IPS-18c (cell line): ENCODE data around the gene NPFFR2.
"Not testable (repeated sequence)": the region's sequence is repeated elsewhere in the genome, so short reads cannot be mapped to it uniquely, and the experiment has no call there.

Source experiments
- H3K4me3 ChIP-seq: 2 replicates; pipeline ENCODE4 v1.7.0; 2013; ENCODE audit warnings: low read depth, mild to moderate bottlenecking, low read length, moderate library complexity; ENCODE audit not compliant: insufficient read depth
- H3K9me3 ChIP-seq: one replicate; pipeline ENCODE4 v1.6.1; 2013; ENCODE audit warnings: mild to moderate bottlenecking, low read length, moderate library complexity; ENCODE audit not compliant: control insufficient read depth, insufficient read depth

NPFFR2 gene

GRCh38 chr4:72107456-72107855, 75.7 kb downstream of the NPFFR2 start:
- Histone ChIP-seq H3K9me3 (no peaks in the 10 kb centered on the region), H3K4me3 (no peak overlapping the region)

- Histone ChIP-seq H3K4me3 (no peak overlapping the region), H3K9me3 (no peaks in the 10 kb centered on the region)
Observed at GRCh38 chr4:72109364-72109763, 77.6 kb downstream of the NPFFR2 start.

GRCh38 chr4:72109959-72110497, 78.2 kb downstream of the NPFFR2 start:
- no peaks in the 10 kb centered on the region for H3K9me3 ChIP-seq
- H3K4me3 ChIP-seq = no peak overlapping the region

- no peaks in the 10 kb centered on the region for H3K9me3 ChIP-seq
- H3K4me3 ChIP-seq = no peak overlapping the region
Observed at GRCh38 chr4:72110886-72111285, 79.1 kb downstream of the NPFFR2 start.

- Histone ChIP-seq H3K4me3 (no peak overlapping the region), H3K9me3 (no peaks in the 10 kb centered on the region)
Observed at GRCh38 chr4:72111863-72112262, 80.1 kb downstream of the NPFFR2 start.

- Histone ChIP-seq H3K9me3 (no peaks in the 10 kb centered on the region), H3K4me3 (no peak overlapping the region)
Observed at GRCh38 chr4:72112514-72113156, 80.8 kb downstream of the NPFFR2 start.

GRCh38 chr4:72118017-72118416, 86.2 kb downstream of the NPFFR2 start:
- H3K9me3 ChIP-seq = no peaks in the 10 kb centered on the region
- H3K4me3 ChIP-seq = no peak overlapping the region

- H3K9me3 ChIP-seq = no peaks in the 10 kb centered on the region
- H3K4me3 ChIP-seq = no peak overlapping the region
Observed at GRCh38 chr4:72119946-72120345, 88.1 kb downstream of the NPFFR2 start.

GRCh38 chr4:72128741-72129140, 96.9 kb downstream of the NPFFR2 start:
- H3K9me3 ChIP-seq = no peaks in the 10 kb centered on the region
- H3K4me3 ChIP-seq = no peak overlapping the region

- H3K4me3 ChIP-seq = no peak overlapping the region
- no peaks in the 10 kb centered on the region for H3K9me3 ChIP-seq
Observed at GRCh38 chr4:72136429-72136828, 104.6 kb downstream of the NPFFR2 start.

- not testable (repeated sequence) for H3K9me3 ChIP-seq, H3K4me3 ChIP-seq
Observed at GRCh38 chr4:72139997-72140396, 108.2 kb downstream of the NPFFR2 start.

- H3K4me3 ChIP-seq = no peak overlapping the region
- no peaks in the 10 kb centered on the region for H3K9me3 ChIP-seq
Observed at GRCh38 chr4:72144241-72144640, 112.4 kb downstream of the NPFFR2 start.

- Histone ChIP-seq H3K9me3 (no peaks in the 10 kb centered on the region), H3K4me3 (no peak overlapping the region)
Observed at GRCh38 chr4:72152731-72153130, 120.9 kb downstream of the NPFFR2 start.

- not testable (repeated sequence) for H3K4me3 ChIP-seq, H3K9me3 ChIP-seq
Observed at GRCh38 chr4:72153634-72154033, 121.8 kb downstream of the NPFFR2 start.

GRCh38 chr4:72169285-72169684, 137.5 kb downstream of the NPFFR2 start:
- H3K4me3 ChIP-seq, H3K9me3 ChIP-seq: not testable (repeated sequence)

GRCh38 chr4:72169861-72170260, 138.1 kb downstream of the NPFFR2 start:
- H3K9me3 ChIP-seq = no peaks in the 10 kb centered on the region
- H3K4me3 ChIP-seq = no peak overlapping the region

GRCh38 chr4:72171761-72172160, 140.0 kb downstream of the NPFFR2 start:
- no peak overlapping the region for H3K4me3 ChIP-seq
- H3K9me3 ChIP-seq = no peaks in the 10 kb centered on the region

GRCh38 chr4:72179342-72179741, 147.5 kb downstream of the NPFFR2 start:
- Histone ChIP-seq H3K4me3 (no peak overlapping the region), H3K9me3 (no peaks in the 10 kb centered on the region)

- no peak overlapping the region for H3K4me3 ChIP-seq
- no peaks in the 10 kb centered on the region for H3K9me3 ChIP-seq
Observed at GRCh38 chr4:72186714-72187113, 154.9 kb downstream of the NPFFR2 start.
